Measurements from ENCODE around the gene MEMO1. TPM values are rescaled to one million over a fixed set of nuclear protein-coding genes. Genes with fewer than 3 reads are reported as not detected.
"Not testable (repeated sequence)": the region's sequence is repeated elsewhere in the genome, so short reads cannot be mapped to it uniquely, and the experiment has no call there.

MEMO1 gene
- total RNA-seq, 1 experiment from 2014 or later = 44.7 TPM

DNA sequence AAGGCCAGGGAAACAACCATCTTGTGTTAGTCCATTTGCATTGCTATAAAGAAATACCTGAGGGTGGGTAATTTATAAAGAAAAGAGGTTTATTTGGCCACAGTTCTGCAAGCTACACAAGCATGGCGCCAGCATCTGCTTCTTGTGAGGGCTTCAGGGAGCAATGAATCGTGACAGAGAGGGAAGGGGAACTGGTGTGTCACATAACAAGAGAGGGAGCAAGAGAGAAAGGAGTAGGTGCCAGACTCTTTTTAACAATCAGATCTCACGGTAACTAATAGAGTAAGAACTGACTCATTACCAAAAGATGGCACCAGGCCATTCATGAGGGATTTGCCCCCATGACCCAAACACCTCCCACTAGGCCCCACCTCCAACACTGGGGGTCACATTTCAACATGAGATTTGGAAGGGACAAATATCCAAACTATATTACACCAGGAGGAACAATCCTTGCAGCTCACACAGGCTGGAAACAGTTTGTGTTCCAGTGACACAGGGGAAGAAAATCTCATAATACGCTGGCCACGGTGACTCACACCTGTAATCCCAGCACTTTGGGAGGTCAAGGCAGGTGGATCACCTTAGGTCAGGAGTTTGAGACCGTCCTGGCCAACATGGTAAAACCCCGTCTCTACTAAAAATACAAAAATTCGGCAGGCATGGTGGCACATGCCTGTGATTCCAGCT, 23.5 kb upstream of the MEMO1 start:
- POLR2A ChIA-PET; H3K9me3 ChIP-seq (ENCODE audit: control insufficient read depth in 1 of 2, insufficient read depth in 1 of 2, low read depth in 1 of 2, low read length in 2 of 2); H3K4me3 ChIP-seq (replicated peaks in 1 of 2; ENCODE audit: low read depth in 1 of 2, low read length in 2 of 2); CTCF ChIA-PET; H2AFZ ChIP-seq (ENCODE audit: low read depth, low read length, poor library complexity, severe bottlenecking); BruUV-seq (replicated peaks); RAD21 ChIA-PET (ENCODE audit: low non-redundant PET in 1 of 2, low total read pairs in 2 of 2, uncharacterized antibody in 2 of 2, unreplicated experiment in 2 of 2); H3K9me2 ChIP-seq (ENCODE audit: insufficient read depth); DNase-seq (ENCODE audit: low read depth, low spot score); H4K20me1 ChIP-seq (ENCODE audit: insufficient read depth); H3K36me3 ChIP-seq (ENCODE audit: control insufficient read depth in 1 of 2, insufficient read depth in 2 of 2, low read length in 2 of 2); intact Hi-C loops (cut with micrococcal nuclease); H3K27me3 ChIP-seq (ENCODE audit: insufficient read depth, low read length): not testable (repeated sequence)
- H3K79me2 ChIP-seq (ENCODE audit: insufficient read depth, low read length) = peaks cover 54% of the 10 kb centered on the region
- H3K9ac ChIP-seq (ENCODE audit: low read length) = peak overlapping the region; percentile 37
- peaks cover 5 to 22% of the 10 kb centered on the region in 2 experiments; a peak in 3 of 4 replicates for H3K4me1 ChIP-seq (ENCODE audit: control insufficient read depth in 1 of 2, insufficient read depth in 2 of 2, low read length in 2 of 2)
- ATAC-seq = peak; percentile 53
- TF ChIP-seq FOSL1 (IDR thresholded peaks at IDR 0.05; ENCODE audit: low read depth) (peak; percentile 61), JUND (IDR thresholded peaks at IDR 0.05) (peak; percentile 49; the same call in 1 of the 2 replicates)
- peak overlapping the region; percentile 16; the same call in 1 of the 2 replicates for H3K27ac ChIP-seq (ENCODE audit: low read depth, low read length)
- H3K4me2 ChIP-seq (ENCODE audit: low read length) = peak overlapping the region; percentile 52

DNA sequence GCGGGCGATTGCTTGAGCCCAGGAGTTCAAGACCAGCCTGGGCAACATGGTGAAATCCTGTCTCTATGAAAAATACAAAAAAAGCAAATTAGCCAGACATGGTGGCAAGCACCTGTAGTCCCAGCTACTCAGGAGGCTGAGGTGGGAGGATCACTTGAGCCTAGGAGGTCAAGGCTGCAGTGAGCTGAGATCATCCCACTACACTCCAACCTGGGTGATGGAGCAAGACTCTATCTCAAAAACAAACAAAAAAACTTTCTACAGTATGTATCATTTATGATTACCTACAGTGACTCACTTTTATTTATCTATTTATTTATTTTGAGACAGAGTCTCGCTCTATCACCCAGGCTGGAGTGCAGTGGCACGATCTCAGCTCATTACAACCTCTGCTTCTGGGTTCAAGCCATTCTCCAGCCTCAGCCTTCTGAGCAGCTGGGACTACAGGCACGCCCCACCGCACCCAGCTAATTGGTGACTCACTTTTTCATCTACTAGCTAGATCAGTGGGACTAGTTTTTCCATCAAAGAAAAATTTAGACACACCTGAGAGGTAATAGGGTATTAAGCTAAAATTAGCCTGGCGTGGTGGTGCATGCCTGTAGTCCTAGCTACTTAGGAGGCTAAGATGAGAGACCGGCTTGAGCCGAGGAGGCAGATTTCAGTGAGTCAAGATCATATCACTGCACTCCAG, 8.1 kb upstream of the MEMO1 start:
- TF ChIP-seq CBX3 (IDR thresholded peaks at IDR 0.05; ENCODE audit: low read depth) (peak; percentile 85), CEBPB (IDR thresholded peaks at IDR 0.05; ENCODE audit: low read depth) (0 out of 2 replicates have a peak, but pooled peaks have one; percentile 29), SP1 (IDR thresholded peaks at IDR 0.05; ENCODE audit: low read depth) (peak; percentile 74), POLR2AphosphoS5 (IDR thresholded peaks at IDR 0.05; ENCODE audit: low read depth, low read length) (peak; percentile 36; the same call in 1 of the 2 replicates), FOSL1 (IDR thresholded peaks at IDR 0.05; ENCODE audit: low read depth) (peak; percentile 86), JUND (IDR thresholded peaks at IDR 0.05) (peak; percentile 87)
- TF ChIP-seq, protein P1, sequence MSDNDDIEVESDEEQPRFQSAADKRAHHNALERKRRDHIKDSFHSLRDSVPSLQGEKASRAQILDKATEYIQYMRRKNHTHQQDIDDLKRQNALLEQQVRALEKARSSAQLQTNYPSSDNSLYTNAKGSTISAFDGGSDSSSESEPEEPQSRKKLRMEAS (IDR thresholded peaks at IDR 0.05) = peak; percentile 22; the same call in 1 of the 2 replicates
- H3K4me1 ChIP-seq (ENCODE audit: control insufficient read depth in 1 of 2, insufficient read depth in 2 of 2, low read length in 2 of 2) = peaks cover 14 to 18% of the 10 kb centered on the region in 2 experiments
- H3K9me3 ChIP-seq (ENCODE audit: control insufficient read depth in 1 of 2, insufficient read depth in 1 of 2, low read depth in 1 of 2, low read length in 2 of 2); H2AFZ ChIP-seq (ENCODE audit: low read depth, low read length, poor library complexity, severe bottlenecking); H3K9ac ChIP-seq (ENCODE audit: low read length); H3K9me2 ChIP-seq (ENCODE audit: insufficient read depth); BruUV-seq (replicated peaks); H3K79me2 ChIP-seq (ENCODE audit: insufficient read depth, low read length); H3K36me3 ChIP-seq (ENCODE audit: control insufficient read depth in 1 of 2, insufficient read depth in 2 of 2, low read length in 2 of 2); RAD21 ChIA-PET (ENCODE audit: low non-redundant PET in 1 of 2, low total read pairs in 2 of 2, uncharacterized antibody in 2 of 2, unreplicated experiment in 2 of 2); H3K27me3 ChIP-seq (ENCODE audit: insufficient read depth, low read length); H4K20me1 ChIP-seq (ENCODE audit: insufficient read depth); CTCF ChIA-PET: not testable (repeated sequence)
- POLR2A ChIA-PET = interaction anchor here (1.4 kb wide), 1 partner anchor 21 kb away, joined by 3 read pairs; the partner anchor contains the start of gene DPY30
- H3K27ac ChIP-seq (ENCODE audit: low read depth, low read length) = peak overlapping the region; percentile 51; the same call in 1 of the 2 replicates
- H3K4me3 ChIP-seq (replicated peaks in 1 of 2; ENCODE audit: low read depth in 1 of 2, low read length in 2 of 2) = peak overlapping the region in 1 of 2 experiments; percentile 13; a peak in 1 of 4 replicates
- peak overlapping the region; percentile 64 for H3K4me2 ChIP-seq (ENCODE audit: low read length)
- DNase-seq (ENCODE audit: low read depth, low spot score) (peak; percentile 68), ATAC-seq (peak; percentile 88)
- intact Hi-C loops (cut with micrococcal nuclease) = loop anchor here (10.0 kb wide), 1 partner anchor 146 kb away; the partner anchor contains the start of gene SLC30A6

Data from HCT116 (cell line).